Stimulated activated CD4-positive, alpha-beta T cell treated with anti-CD3 and anti-CD28 coated beads, Interleukin-4, amount 100 ng/mL, for 24 hours (primary cell): Measurements from ENCODE around the gene BDH1.

Experiments used
- DNase-seq: peaks from one replicate; pipeline ENCODE4 v3.0.0-alpha.2; 2020

BDH1 gene

GRCh38 chr3:197504641-197505121 lies 51.1 kb downstream of the BDH1 start:
- no peak for DNase-seq

GRCh38 chr3:197504229-197504628 lies 51.5 kb downstream of the BDH1 start:
- DNase-seq: no peak

DNA sequence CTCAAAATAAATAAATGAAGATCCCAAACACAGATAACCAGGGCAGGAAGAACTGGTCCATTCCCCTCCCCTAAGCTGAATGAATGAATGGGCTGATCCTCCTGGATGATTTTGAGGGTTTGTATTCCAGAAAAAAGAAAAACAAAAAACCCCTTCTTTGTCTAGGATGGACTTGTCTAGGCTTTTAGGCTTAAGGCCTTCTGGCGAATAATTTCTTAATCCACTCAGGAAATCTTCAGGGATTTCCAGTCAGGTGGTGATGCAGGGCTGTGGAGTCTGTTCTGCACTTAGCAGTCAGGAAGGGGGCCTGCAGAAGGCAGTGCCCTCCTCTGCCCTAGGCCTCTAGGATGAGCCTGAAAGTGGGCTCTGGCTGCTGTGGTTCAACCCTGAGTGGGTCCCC lies 52.1 kb downstream of the BDH1 start:
- DNase-seq: no peak

GRCh38 chr3:197501879-197502620 lies 53.7 kb downstream of the BDH1 start:
- peak; percentile 48 for DNase-seq

- DNase-seq: no peak
Measured at GRCh38 chr3:197501496-197501878, 54.3 kb downstream of the BDH1 start.

DNA sequence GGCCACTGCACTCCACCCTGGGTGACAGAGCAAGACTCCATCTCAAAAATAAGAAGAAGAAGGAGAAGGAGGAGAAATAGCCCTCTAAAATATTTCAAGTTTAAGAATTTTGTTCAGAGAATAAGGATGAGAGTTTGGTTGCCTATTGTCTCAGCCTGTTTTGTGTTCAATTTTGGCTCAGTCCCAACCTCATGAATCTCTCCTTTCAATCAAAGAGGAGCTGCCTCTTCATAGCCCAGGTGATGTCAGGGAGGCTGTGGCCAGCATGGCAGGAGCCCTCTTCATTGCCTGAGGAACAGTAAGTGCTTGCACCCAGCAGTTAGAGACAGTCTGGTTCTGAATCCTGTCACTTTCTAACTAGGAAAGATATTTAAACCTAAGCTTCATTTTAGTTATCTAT lies 55.0 kb downstream of the BDH1 start:
- DNase-seq: no peak

GRCh38 chr3:197499427-197499826 lies 56.3 kb downstream of the BDH1 start:
- no peak for DNase-seq

DNA sequence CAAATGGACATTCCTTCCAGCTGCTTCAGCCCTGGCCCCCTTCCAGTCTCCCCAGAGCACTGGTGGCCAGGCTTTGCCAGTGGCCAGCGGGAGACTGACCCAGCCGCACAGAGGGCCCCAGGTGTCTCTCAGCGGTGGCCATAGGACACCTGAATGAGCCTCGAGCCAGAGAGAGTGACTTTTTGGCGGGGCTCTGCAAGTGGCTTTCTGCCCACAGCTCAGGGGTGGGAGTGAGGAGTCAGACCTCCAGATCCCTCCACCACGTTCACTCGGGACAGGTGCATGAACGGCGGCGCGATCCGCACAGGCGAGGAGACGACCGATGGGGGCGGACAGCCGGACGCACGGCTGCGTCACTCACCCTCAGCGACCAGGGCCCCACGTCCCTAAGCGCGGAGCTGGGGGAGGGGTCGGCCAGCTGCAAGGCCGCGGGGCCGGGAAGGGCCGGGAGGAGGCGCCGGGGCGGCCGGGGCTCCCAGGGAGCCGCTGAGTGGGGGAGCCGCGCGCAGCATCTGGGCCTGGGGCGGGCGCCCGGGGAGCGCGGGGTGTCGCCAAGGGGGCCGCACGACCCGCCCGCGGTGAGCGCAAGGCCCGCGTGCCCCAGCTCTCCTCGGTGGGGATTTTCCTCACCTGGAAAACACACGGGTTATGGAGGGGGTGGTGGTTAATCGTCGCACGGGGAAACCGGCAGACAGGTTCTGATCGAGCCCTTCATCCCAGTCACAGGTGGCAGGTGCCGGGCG lies 57.1 kb downstream of the BDH1 start:
- no peak for DNase-seq

DNA sequence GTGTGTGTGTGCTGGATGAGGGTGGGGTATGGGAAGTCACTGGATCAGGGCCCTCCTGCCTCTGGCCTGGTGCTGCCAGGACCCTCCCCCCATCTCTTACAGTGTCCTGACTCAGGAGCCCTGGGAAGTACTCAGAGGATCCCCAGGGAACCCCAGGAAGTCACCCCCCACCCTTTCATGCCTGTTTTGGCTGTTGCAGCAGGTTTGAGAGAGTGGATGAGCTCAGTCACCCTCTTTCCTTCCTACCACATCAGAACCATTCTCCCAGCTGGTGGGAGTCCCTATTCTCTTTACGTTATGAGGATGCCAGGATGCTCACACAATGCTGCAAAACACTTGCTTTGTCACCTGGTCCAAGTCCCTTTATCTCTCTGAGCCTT lies 59.0 kb downstream of the BDH1 start:
- no peak for DNase-seq

DNA sequence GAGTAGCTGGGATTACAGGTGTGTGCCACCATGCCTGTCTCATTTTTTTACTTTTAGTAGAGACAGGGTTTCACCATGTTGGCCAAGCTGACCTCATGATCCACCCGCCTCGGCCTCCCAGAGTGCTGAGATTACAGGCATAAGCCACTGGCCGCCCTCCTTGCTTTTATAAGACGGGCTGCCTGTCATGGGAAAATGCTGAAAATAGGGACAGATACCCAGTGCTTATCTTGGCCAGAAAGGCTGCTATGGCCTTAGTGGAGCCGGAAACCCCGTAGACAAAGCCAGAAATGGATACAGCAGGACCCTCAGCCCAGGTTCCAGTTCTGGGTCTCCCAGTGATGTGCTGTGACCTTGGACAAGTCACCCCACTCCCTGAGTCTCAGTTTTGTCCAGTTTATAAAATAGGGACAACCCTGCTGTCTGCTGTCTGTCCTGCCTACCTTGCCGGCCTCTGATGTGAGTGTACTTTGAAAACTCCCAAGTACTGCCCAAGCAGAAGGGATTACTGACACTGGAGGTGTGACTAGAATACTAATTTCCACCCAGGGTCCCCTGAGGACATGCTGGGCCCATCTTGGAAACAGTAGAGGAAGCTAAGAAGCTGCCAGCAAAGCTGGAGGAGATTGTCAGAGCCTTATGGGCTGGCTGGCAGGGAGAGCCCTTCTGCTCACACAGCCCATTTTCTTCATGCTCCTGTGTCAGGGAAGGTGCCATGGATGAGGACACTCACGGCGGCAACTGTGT lies 59.6 kb downstream of the BDH1 start:
- no peak for DNase-seq

DNA sequence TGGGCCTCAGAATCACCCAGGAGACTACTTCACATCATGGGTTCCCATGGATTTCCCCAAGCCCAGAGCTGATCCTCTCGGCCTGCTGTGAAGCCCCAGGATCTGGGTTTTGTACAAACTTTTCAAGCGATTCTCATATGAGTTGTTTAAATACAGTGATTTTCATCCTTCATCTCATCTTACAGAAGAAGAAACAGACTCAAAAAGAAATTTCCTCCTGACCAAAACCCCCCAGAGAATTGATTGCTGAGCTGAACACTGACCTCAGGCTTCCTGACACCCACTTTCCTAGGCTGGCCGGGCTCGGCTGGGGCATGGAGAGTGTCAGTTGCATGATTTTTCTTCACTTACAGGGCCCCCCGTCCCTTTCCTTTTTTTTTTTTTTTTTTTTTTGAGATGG lies 60.3 kb downstream of the BDH1 start:
- no peak for DNase-seq

GRCh38 chr3:197495059-197495455 lies 60.7 kb downstream of the BDH1 start:
- no peak for DNase-seq

- no peak for DNase-seq
Measured at GRCh38 chr3:197494366-197495058, 61.3 kb downstream of the BDH1 start.

DNA sequence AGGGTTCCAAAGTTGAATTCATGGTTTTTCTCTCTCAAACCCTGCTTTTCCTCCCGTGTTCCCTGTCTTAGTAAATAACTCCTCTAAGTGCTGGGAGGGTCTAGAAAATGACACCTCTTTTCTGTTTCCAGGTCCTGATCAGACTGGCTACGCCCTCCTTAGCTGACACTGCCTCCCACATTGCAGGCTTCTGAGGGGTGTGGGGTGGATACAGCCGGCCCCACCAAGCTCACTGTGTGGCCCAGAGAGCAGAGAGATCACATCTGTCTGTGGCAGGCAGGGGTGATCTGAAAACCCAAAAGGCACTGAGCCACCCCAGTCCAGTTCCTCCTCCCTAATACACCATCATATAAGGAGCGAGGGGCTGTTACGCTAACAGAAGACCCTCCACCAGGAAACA lies 62.7 kb downstream of the BDH1 start:
- DNase-seq: no peak

- DNase-seq: no peak
Measured at GRCh38 chr3:197491923-197492664, 63.7 kb downstream of the BDH1 start.

GRCh38 chr3:197491478-197491877 lies 64.3 kb downstream of the BDH1 start:
- DNase-seq: no peak

- DNase-seq: no peak
Measured at GRCh38 chr3:197490098-197491058, 65.4 kb downstream of the BDH1 start.

- DNase-seq: no peak
Measured at GRCh38 chr3:197487911-197488391, 67.8 kb downstream of the BDH1 start.

GRCh38 chr3:197486861-197487260 lies 68.9 kb downstream of the BDH1 start:
- DNase-seq: no peak

GRCh38 chr3:197485143-197485542 lies 70.6 kb downstream of the BDH1 start:
- DNase-seq: no peak
